Heart left ventricle (tissue), 16 donors: ENCODE measurements around the gene ENDOU. TPM values are rescaled to one million over a fixed set of nuclear protein-coding genes. Genes with fewer than 3 reads are reported as not detected.

ENCODE experiments used
- ATAC-seq, 4 donors: fragments of 200-7000 bp; cut with Tn5 transposase; one replicate each; pipeline ENCODE4 v1.9.1; 2020 to 2022; ENCODE audit warnings: moderate library complexity in 4 of 4, mild to moderate bottlenecking in 3 of 4, moderate number of reproducible peaks in 1 of 4
- DNase-seq, 5 donors: peaks; one replicate each; pipeline ENCODE4 v3.0.0-alpha.2; 2020
- H3K27ac ChIP-seq, 12 donors: fragments of 200-600 bp; sonication (generic) in 4 of 12; one replicate each; pipeline versions ENCODE4 v1.5.0 to v1.8.0; 2016 to 2022; ENCODE audit warnings: mild to moderate bottlenecking in 2 of 12
- H3K27me3 ChIP-seq, 9 donors: fragments of 200-600 bp; sonication (generic) in 2 of 9; one replicate each; pipeline versions ENCODE4 v1.5.1 to v1.8.0; 2016 to 2022; ENCODE audit warnings: mild to moderate bottlenecking in 3 of 9
- H3K36me3 ChIP-seq, 9 donors: fragments of 200-600 bp; sonication (generic) in 2 of 9; one replicate each; pipeline versions ENCODE4 v1.5.0 to v1.8.0; 2018 to 2022; ENCODE audit warnings: mild to moderate bottlenecking in 2 of 9
- H3K4me1 ChIP-seq, 12 donors: fragments of 200-600 bp; sonication (generic) in 4 of 12; one replicate each; pipeline versions ENCODE4 v1.5.0 to v1.8.0; 2016 to 2022; ENCODE audit warnings: mild to moderate bottlenecking in 3 of 12
- H3K4me3 ChIP-seq, 12 donors: fragments of 200-600 bp; sonication (generic) in 4 of 12; one replicate each; pipeline versions ENCODE4 v1.5.0 to v1.8.0; 2017 to 2022; ENCODE audit warnings: mild to moderate bottlenecking in 9 of 12, moderate library complexity in 4 of 12
- H3K9me3 ChIP-seq, 12 donors: fragments of 200-600 bp; sonication (generic) in 4 of 12; one replicate each; pipeline versions ENCODE4 v1.5.0 to v1.8.0; 2016 to 2022; ENCODE audit warnings: mild to moderate bottlenecking in 1 of 12
- CTCF ChIP-seq, 12 donors: fragments of 200-600 bp; sonication (generic) in 4 of 12; IDR thresholded peaks; one replicate each; pipeline versions ENCODE4 v1.5.0 to v1.8.0; 2018 to 2022; ENCODE audit warnings: antibody characterized with exemption in 12 of 12, mild to moderate bottlenecking in 5 of 12
- POLR2A ChIP-seq, 2 donors: fragments of 450-650 bp; IDR thresholded peaks; one replicate each; pipeline ENCODE4 v1.6.1; 2017; ENCODE audit warnings: antibody characterized with exemption in 2 of 2, mild to moderate bottlenecking in 2 of 2, moderate library complexity in 2 of 2
- WGBS, 4 donors: extraction: QIAGEN DNeasy Blood & Tissue Kit in 2 of 4; methylation state at CpG; one replicate each; pipeline versions ENCODE4 v1.1.5 to v1.1.7; 2013 to 2018; 5-methylcytosine and 5-hydroxymethylcytosine counted together
- intact Hi-C, 10 donors: fragments of 100-400 bp; cut with DNase I; formaldehyde crosslinking; loops; one replicate each; pipeline versions ENCODE4 v1.11.1 to v1.14.2; 2022
- polyA plus RNA-seq, 2 donors: library from polyadenylated mRNA; stranded (reverse); fragments of 200-250 nt; gene quantifications; one replicate each; pipeline ENCODE4 v1.2.3, GENCODE V29; 2013
- total RNA-seq, 9 donors: library from RNA; depleted of rRNA in 2 of 9; stranded (reverse); fragments of >200 nt in 2 of 9; fragmentation: NEBNext Ultra II Directional in 3 of 9; extraction: Animal tissue kit (Norgen Biotek cat#: 25700) in 3 of 9; gene quantifications; one replicate each; pipeline versions ENCODE4 v1.1.0 to v1.2.4, GENCODE V29; 2016 to 2023
- donor health status: ischemic (EF 13 %, LVEDD 7.1; RV severe dilation, severe dysfunction).
- donor health status: healthy with polysubstance abuse.
- donor health status: DM: no; HTN: yes; CAD: no.
- donor health status: DM: no; HTN: no; CAD: no.
- donor health status: ischemic (EF 25% LVEDD 6.9; RV normal size, moderate dysfunction).
- donor health status: ischemic (EF 25% LVEDD 5.7; RV mildly dilated, moderate dysfunction).
- donor health status: healthy.
- donor health status: DM: yes; HTN: yes; CAD: no.
- donor health status: ischemic (EF 35%, LVEDD 5.7; RV mildly dilated, moderate dysfunction).
- donor health status: nonischemic (EF 11% LVEDD 7.7; RV severe dilation, severe dysfunction).
- donor health status: DM: yes; HTN: yes; CAD: no.
- donor health status: PGD.
- donor health status: ischemic (EF 29% LVEDD 5.4; RV normal size, mild dysfunction).
- donor health status: nonischemic (EF 23%, LVEDD 6.1; RV moderate dilation, normal function).

The ENDOU gene
- total and polyA plus RNA-seq, 11 donors = 0.08 to 2.5 (median 0.27) TPM; not detected in 4

GRCh38 chr12:47707905-47708543 lies 17.3 kb downstream of the ENDOU start:
- H3K4me1 ChIP-seq = peaks cover 0 to 58% (median 15%) of the 10 kb centered on the region in 12 donors
- 68 to 81% (median 73%) methylated on average over 5 of the region's 5 CpGs for WGBS, 4 donors
- no peaks in the 10 kb centered on the region for H3K27me3 ChIP-seq
- ATAC-seq = no peak
- DNase-seq = no peak
- peak overlapping the region in 1 of 12 donors; percentile 93 for H3K27ac ChIP-seq
- H3K9me3 ChIP-seq = no peaks in the 10 kb centered on the region
- intact Hi-C loops = no loop called here
- TF ChIP-seq CTCF (IDR thresholded peaks at IDR 0.05) (no peak), POLR2A (IDR thresholded peaks at IDR 0.05) (no peak)
- H3K4me3 ChIP-seq = peak overlapping the region in 1 of 12 donors; percentile 91
- no peaks in the 10 kb centered on the region for H3K36me3 ChIP-seq

- H3K27ac ChIP-seq = peak overlapping the region in 1 of 12 donors; percentile 93
- TF ChIP-seq POLR2A (IDR thresholded peaks at IDR 0.05) (no peak), CTCF (IDR thresholded peaks at IDR 0.05) (no peak)
- H3K4me1 ChIP-seq = peaks cover 0 to 58% (median 15%) of the 10 kb centered on the region in 12 donors
- no peaks in the 10 kb centered on the region for H3K27me3 ChIP-seq
- ATAC-seq (no peak), DNase-seq (no peak)
- no peaks in the 10 kb centered on the region for H3K9me3 ChIP-seq
- intact Hi-C loops = no loop called here
- H3K36me3 ChIP-seq = peaks cover 0 to 4% (median 0%) of the 10 kb centered on the region in 9 donors
- H3K4me3 ChIP-seq = peak overlapping the region in 1 of 12 donors; percentile 91
These were observed 17.9 kb downstream of the ENDOU start for GRCh38 chr12:47707355-47707754.

GRCh38 chr12:47705566-47706425 lies 19.5 kb downstream of the ENDOU start, which contains the start of gene RPAP3:
TSS of gene RPAP3 (minus strand) at chr12:47706030. CDS start at chr12:47702840, 3,190 bp downstream.
- ATAC-seq = peak; percentile 95 to 99 (median 98)
- intact Hi-C loops = no loop called here

More at GRCh38 chr12:47705566-47706425, 19.5 kb downstream of the ENDOU start, which contains the start of gene RPAP3:
- no peaks in the 10 kb centered on the region for H3K9me3 ChIP-seq
- 0 to 1% (median 0%) methylated on average over 16 to 66 of the region's 66 CpGs for WGBS, 4 donors
- peak; percentile 55 to 84 (median 68) for TF ChIP-seq CTCF (IDR thresholded peaks at IDR 0.05)
- TF ChIP-seq POLR2A (IDR thresholded peaks at IDR 0.05) = peak in 1 of 2 donors; percentile 83
- H3K4me1 ChIP-seq = peaks cover 0 to 55% (median 15%) of the 10 kb centered on the region in 12 donors
- DNase-seq = peak; percentile 96 to 98 (median 97)
- H3K36me3 ChIP-seq = peaks cover 0 to 17% (median 6%) of the 10 kb centered on the region in 9 donors
- peak within 1 kb of the TSS; percentile 28 to 94 (median 87) for H3K27ac ChIP-seq
- peak within 1 kb of the TSS; percentile 78 to 99 (median 94) for H3K4me3 ChIP-seq
- no peaks in the 10 kb centered on the region for H3K27me3 ChIP-seq
